Fibroblast of the aortic adventitia (primary cell): ENCODE measurements around the gene HKDC1. TPM values are rescaled to one million over a fixed set of nuclear protein-coding genes. Genes with fewer than 3 reads are reported as not detected.

Source experiments
- DNase-seq: peaks from one replicate; pipeline ENCODE4 v3.0.0-alpha.2; 2010; ENCODE audit warnings: low read depth
- H3K4me3 ChIP-seq: 2 replicates; pipeline ENCODE4 v1.5.1; 2011; ENCODE audit warnings: low read depth, mild to moderate bottlenecking, control low read depth, low read length, moderate library complexity
- total RNA-seq: library from RNA; depleted of rRNA; stranded (reverse); fragments of >200 nt; gene quantifications from 2 replicates; pipeline ENCODE4 v1.2.3, GENCODE V29; 2012; ENCODE audit warnings: low replicate concordance
- TF ChIP-seq, protein P1 (sequence below): IDR thresholded peaks from 2 replicates; pipeline ENCODE4 v1.5.1; 2011; ENCODE audit warnings: mild to moderate bottlenecking, low read length, control low read depth, inconsistent platforms; ENCODE audit not compliant: insufficient read depth

Gene HKDC1
- total RNA-seq, 1 donor = 0.09 TPM

DNA sequence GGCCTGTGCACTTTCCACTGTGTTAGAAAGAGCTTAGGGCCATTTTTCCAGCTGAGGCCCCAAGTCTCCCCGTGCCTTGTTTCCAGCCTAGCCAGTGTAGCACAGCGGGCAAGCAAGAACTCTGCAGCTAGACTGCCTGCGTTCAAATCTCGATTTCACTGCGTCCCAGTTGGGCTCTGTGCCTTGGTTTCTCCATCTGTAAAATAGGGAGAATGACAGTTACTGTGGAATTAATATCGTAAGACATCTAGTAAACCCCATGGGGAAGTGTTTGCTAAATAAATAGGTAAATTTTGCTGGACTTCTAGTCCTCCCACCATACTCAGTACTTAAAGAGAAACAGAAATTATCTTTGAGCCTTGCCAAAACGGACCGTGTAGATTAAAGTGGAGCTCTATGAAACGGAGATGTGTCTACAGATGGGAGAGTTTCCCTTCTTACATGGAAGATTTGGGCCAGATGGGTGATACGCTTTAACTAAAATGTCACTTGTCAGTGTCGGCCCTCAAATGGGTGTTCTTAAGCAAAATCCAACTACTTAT, 3.5 kb upstream of the HKDC1 start:
- H3K4me3 ChIP-seq = no peak overlapping the region
- no peak for DNase-seq
- TF ChIP-seq, protein P1, sequence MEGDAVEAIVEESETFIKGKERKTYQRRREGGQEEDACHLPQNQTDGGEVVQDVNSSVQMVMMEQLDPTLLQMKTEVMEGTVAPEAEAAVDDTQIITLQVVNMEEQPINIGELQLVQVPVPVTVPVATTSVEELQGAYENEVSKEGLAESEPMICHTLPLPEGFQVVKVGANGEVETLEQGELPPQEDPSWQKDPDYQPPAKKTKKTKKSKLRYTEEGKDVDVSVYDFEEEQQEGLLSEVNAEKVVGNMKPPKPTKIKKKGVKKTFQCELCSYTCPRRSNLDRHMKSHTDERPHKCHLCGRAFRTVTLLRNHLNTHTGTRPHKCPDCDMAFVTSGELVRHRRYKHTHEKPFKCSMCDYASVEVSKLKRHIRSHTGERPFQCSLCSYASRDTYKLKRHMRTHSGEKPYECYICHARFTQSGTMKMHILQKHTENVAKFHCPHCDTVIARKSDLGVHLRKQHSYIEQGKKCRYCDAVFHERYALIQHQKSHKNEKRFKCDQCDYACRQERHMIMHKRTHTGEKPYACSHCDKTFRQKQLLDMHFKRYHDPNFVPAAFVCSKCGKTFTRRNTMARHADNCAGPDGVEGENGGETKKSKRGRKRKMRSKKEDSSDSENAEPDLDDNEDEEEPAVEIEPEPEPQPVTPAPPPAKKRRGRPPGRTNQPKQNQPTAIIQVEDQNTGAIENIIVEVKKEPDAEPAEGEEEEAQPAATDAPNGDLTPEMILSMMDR = no peak

DNA sequence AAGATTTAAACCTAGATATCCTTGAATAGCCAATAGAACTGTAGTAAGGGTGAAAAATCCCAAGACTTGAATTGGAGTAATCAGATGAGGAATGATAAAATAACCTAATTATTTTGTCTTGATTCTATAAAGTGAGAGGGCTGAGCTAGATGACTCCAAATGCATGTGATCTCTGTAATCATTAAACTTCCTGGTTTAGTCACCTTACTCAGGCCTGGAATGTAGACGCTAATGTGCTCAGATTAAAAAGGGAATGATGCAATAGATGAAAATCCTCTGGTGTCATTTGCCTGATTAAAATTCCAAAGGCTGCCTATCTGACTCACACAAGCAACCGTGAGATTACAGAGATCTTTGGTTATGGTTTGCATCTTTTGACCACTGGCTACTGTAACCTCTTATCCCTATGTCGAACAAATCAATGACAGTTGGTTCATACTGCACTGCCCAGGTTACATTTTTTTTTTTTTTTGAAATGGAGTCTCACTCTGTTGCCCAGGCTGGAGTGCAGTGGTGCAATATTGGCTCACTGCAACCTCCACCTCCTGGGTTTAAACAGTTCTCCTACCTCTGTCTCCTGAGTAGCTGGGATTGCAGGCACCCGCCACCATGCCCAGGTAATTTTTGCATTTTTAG, 2.9 kb upstream of the HKDC1 start:
- TF ChIP-seq, protein P1 = no peak
- H3K4me3 ChIP-seq = no peak overlapping the region
- peak; percentile 95 for DNase-seq

DNA sequence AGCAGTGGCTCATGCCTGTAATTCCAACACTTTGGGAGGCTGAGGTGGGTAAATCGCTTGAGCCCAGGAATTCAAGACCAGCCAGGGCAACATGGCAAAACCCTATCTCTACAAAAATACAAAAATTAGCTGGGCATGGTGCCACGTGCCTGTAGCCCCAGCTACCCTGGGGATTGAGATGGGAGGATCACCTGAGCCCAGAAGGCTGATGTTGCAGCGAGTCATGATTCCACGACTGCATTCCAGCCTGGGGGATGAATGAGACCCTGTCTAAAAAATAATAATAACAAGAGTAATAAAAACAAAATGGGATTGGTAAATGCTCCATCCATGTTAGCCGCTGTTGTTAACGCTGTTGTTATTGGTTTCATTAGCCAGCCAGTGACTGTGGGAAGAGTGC, 1.3 kb upstream of the HKDC1 start:
- TF ChIP-seq, protein P1 = no peak
- DNase-seq = no peak
- no peak overlapping the region for H3K4me3 ChIP-seq

DNA sequence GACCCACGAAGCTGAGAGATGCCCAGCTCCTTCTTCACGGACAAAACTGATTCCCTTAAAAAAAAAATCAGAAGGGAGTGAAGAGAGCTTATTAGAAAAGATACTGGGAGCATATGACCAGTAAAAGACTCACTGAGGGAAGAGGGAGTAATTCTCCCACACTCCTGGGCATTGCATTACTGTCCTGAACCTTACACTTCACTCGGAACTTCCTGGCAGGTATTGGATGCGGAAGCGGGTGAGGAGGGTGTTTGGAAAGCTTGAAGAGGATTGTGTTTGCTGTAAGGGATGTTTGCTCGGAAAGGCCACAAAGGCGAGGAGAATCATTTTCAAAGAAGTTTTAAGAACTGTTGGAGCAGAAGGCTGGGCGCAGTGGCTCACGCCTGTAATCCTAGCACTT, 375 bp downstream of the HKDC1 start:
- no peak overlapping the region for H3K4me3 ChIP-seq
- TF ChIP-seq, protein P1 = no peak
- DNase-seq = no peak

DNA sequence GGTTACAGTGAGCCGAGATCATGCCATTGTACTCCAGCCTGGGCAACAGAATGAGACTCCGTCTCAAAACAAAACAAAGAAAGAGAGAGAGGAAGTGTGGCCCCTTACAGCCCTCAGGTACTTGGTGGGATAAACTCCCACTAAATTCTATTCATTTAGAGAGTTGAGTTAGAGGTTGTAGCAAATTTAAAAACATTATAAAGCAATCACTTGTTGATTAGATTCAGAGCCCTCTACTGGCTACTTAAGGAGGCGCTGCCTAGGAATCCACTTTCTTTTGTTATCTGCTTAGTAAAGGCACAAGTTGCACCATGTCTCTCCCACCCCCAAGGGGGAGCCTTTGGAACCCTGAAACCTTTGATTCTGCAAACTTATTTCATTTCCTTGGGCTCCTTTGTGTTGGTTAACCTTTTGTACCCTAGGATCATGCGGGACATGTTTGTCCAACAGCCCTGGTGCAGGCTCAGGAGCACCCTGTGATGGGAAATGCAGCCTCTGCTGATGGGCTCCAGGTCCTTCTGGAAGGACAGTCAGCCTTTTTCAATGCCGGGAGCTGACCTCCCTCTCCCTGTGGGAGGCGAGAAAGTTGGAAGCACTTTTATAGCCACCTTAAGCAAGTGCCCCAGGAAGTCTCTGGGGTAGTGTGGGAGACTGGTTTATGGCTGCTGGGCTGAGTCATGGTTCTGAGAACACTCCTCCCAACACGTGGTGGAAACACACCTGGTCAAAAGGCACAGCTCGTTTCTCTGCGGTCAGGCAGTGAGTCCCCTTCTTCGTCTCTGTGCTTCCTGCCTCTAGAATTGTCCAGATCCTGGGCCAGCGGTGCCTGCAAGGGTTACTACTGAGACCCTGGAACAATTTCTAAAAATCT, 2.3 kb downstream of the HKDC1 start:
- H3K4me3 ChIP-seq = no peak overlapping the region
- TF ChIP-seq, protein P1 = peak; percentile 81
- peak; percentile 76 for DNase-seq

DNA sequence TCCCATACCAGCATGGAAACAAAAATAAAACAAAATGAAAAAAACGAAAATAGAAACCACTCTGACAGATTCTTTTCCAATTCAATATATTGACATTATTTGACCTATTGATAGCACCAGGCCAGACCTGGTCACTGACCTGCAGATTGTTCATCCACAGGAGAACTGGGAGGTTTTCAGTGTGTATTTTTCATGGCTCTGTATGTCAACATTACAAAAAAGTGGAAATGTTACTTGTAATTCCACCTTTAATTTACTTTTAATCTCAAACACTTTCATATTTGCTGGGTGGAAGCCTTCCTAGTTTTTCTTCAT, 2.9 kb downstream of the HKDC1 start:
- no peak overlapping the region for H3K4me3 ChIP-seq
- no peak for DNase-seq
- TF ChIP-seq, protein P1 = no peak
